HEK293 (cell line): ENCODE data around the gene HSDL1.

ENCODE experiments used
- CTCF ChIA-PET: fragments of 350-600 bp; formaldehyde crosslinking; extraction: SDS; loops from one replicate; lab custom pipeline; 2021; ENCODE audit warnings: antibody characterized with exemption; lab: Yijun Ruan, JAX
- POLR2A ChIA-PET: fragments of 300-600 bp; formaldehyde crosslinking; extraction: SDS; loops from one replicate; lab custom pipeline; 2020; ENCODE audit warnings: antibody characterized with exemption, inconsistent platforms; lab: Yijun Ruan, JAX
- H3K27ac ChIP-seq: fragments of 200-500 bp; sonication (Bioruptor generic); 2 replicates; pipeline ENCODE4 v1.5.1; 2014; ENCODE audit warnings: low read depth, low read length, control low read depth, inconsistent platforms; ENCODE audit errors: extremely low read depth
- H3K36me3 ChIP-seq, 2 experiments: fragments of 200-500 bp in 1 of 2; sonication (Bioruptor generic) in 1 of 2; 1 replicate in 1 of 2; 2 replicates in 1 of 2; pipeline ENCODE4 v1.5.1; 2014 to 2017; ENCODE audit warnings: inconsistent platforms in 2 of 2, low read length in 2 of 2; ENCODE audit not compliant: control insufficient read depth in 2 of 2, insufficient read depth in 1 of 2
- H3K4me1 ChIP-seq: fragments of 200-500 bp; sonication (Bioruptor generic); 2 replicates; pipeline ENCODE4 v1.5.1; 2014; ENCODE audit warnings: mild to moderate bottlenecking, low read length, inconsistent platforms; ENCODE audit not compliant: control insufficient read depth, insufficient read depth
- H3K4me3 ChIP-seq: 2 replicates; pipeline ENCODE4 v1.5.1; 2011; ENCODE audit warnings: low read depth, mild to moderate bottlenecking, control low read depth, low read length, moderate library complexity
- H3K9me3 ChIP-seq: fragments of 200-500 bp; sonication (Bioruptor generic); 2 replicates; pipeline ENCODE4 v1.5.1; 2014; ENCODE audit warnings: low read depth, low read length, inconsistent platforms; ENCODE audit not compliant: control insufficient read depth, insufficient read depth
- KLF9 ChIP-seq: fragments of 450-650 bp; formaldehyde crosslinking; IDR thresholded peaks from 2 replicates; pipeline ENCODE4 v1.5.1; 2016; ENCODE audit warnings: missing biosample characterization, missing genetic modification characterization, low read depth
- OVOL3 ChIP-seq: fragments of 450-650 bp; formaldehyde crosslinking; IDR thresholded peaks from 2 replicates; pipeline ENCODE4 v1.5.1; 2016; ENCODE audit warnings: missing biosample characterization, missing genetic modification characterization
- SP2 ChIP-seq: fragments of 450-650 bp; formaldehyde crosslinking; IDR thresholded peaks from 2 replicates; pipeline ENCODE4 v1.5.1; 2016; ENCODE audit warnings: missing biosample characterization, missing genetic modification characterization
- SP3 ChIP-seq: fragments of 450-650 bp; formaldehyde crosslinking; IDR thresholded peaks from 2 replicates; pipeline ENCODE4 v1.5.1; 2016; ENCODE audit warnings: missing biosample characterization, missing genetic modification characterization
- WT1 ChIP-seq: fragments of 450-650 bp; formaldehyde crosslinking; IDR thresholded peaks from 2 replicates; pipeline ENCODE4 v1.5.1; 2016; ENCODE audit warnings: missing biosample characterization, missing genetic modification characterization
- ZBTB1 ChIP-seq: fragments of 450-650 bp; formaldehyde crosslinking; IDR thresholded peaks from 2 replicates; pipeline ENCODE4 v1.5.1; 2016; ENCODE audit warnings: missing biosample characterization, missing genetic modification characterization
- ZFP41 ChIP-seq: fragments of 450-650 bp; formaldehyde crosslinking; IDR thresholded peaks from 2 replicates; pipeline ENCODE4 v1.5.1; 2016; ENCODE audit warnings: missing biosample characterization, missing genetic modification characterization, borderline replicate concordance
- ZIC2 ChIP-seq: fragments of 450-650 bp; formaldehyde crosslinking; IDR thresholded peaks from 2 replicates; pipeline ENCODE4 v1.5.1; 2016; ENCODE audit warnings: missing biosample characterization, missing genetic modification characterization
- ZNF133 ChIP-seq: fragments of 450-650 bp; formaldehyde crosslinking; IDR thresholded peaks from 2 replicates; pipeline ENCODE4 v1.5.1; 2016; ENCODE audit warnings: missing biosample characterization, missing genetic modification characterization
- ZNF140 ChIP-seq: fragments of 450-650 bp; formaldehyde crosslinking; IDR thresholded peaks from 2 replicates; pipeline ENCODE4 v1.5.1; 2016; ENCODE audit warnings: missing biosample characterization, missing genetic modification characterization
- ZNF175 ChIP-seq: fragments of 450-650 bp; formaldehyde crosslinking; IDR thresholded peaks from 2 replicates; pipeline ENCODE4 v1.5.1; 2016; ENCODE audit warnings: missing biosample characterization, missing genetic modification characterization
- ZNF571 ChIP-seq: fragments of 450-650 bp; formaldehyde crosslinking; IDR thresholded peaks from 2 replicates; pipeline ENCODE4 v1.5.0; 2017; ENCODE audit warnings: missing biosample characterization, missing genetic modification characterization
- ZNF621 ChIP-seq: fragments of 450-650 bp; formaldehyde crosslinking; IDR thresholded peaks from 2 replicates; pipeline ENCODE4 v1.5.1; 2017; ENCODE audit warnings: missing biosample characterization, missing genetic modification characterization
- ZNF624 ChIP-seq: fragments of 450-650 bp; formaldehyde crosslinking; IDR thresholded peaks from 2 replicates; pipeline ENCODE4 v1.5.1; 2017; ENCODE audit warnings: missing biosample characterization, missing genetic modification characterization
- TF ChIP-seq, protein P1 (sequence below): fragments of 450-650 bp; formaldehyde crosslinking; IDR thresholded peaks from 2 replicates; pipeline ENCODE4 v1.5.1; 2016; ENCODE audit warnings: missing biosample characterization, missing genetic modification characterization, borderline replicate concordance
- TF ChIP-seq, protein P2 (sequence below): fragments of 450-650 bp; formaldehyde crosslinking; IDR thresholded peaks from 2 replicates; pipeline ENCODE4 v1.5.1; 2017; ENCODE audit warnings: missing biosample characterization, missing genetic modification characterization
- TF ChIP-seq, protein P3 (sequence below): fragments of 450-650 bp; IDR thresholded peaks from 2 replicates; pipeline ENCODE4 v1.5.1; 2018; ENCODE audit warnings: missing biosample characterization, mild to moderate bottlenecking, missing genetic modification characterization
- TF ChIP-seq, protein P4 (sequence below): fragments of 450-650 bp; formaldehyde crosslinking; IDR thresholded peaks from 2 replicates; pipeline ENCODE4 v1.5.1; 2016; ENCODE audit warnings: missing biosample characterization, missing genetic modification characterization, low read depth
- TF ChIP-seq, protein P5 (sequence below): fragments of 450-650 bp; formaldehyde crosslinking; IDR thresholded peaks from 2 replicates; pipeline ENCODE4 v1.5.1; 2017; ENCODE audit warnings: missing biosample characterization, missing genetic modification characterization
- TF ChIP-seq, protein P6 (sequence below): fragments of 450-650 bp; formaldehyde crosslinking; IDR thresholded peaks from 2 replicates; pipeline ENCODE4 v1.5.1; 2016; ENCODE audit warnings: missing biosample characterization, missing genetic modification characterization

The HSDL1 gene

DNA sequence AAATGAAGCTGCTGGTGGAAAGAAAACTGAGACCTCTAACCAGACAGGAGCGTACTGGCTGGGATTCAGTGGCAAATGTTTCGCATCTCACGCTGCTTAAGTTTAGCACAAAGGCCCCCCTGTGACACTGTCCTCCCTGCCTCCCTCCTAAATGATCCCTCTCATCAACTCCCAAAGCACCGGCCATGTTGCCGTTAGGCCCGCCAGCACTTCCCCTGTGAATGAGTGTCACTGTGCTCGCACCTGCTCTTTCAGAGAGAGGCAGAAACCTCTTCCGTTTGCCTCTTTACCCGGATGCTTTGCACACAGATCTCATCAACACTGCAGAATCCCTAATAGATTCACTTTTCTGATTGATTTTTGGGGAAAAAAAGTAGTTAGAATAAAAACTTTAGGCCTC lies 54.8 kb downstream of the HSDL1 start (continued):
- TF ChIP-seq, protein P1, sequence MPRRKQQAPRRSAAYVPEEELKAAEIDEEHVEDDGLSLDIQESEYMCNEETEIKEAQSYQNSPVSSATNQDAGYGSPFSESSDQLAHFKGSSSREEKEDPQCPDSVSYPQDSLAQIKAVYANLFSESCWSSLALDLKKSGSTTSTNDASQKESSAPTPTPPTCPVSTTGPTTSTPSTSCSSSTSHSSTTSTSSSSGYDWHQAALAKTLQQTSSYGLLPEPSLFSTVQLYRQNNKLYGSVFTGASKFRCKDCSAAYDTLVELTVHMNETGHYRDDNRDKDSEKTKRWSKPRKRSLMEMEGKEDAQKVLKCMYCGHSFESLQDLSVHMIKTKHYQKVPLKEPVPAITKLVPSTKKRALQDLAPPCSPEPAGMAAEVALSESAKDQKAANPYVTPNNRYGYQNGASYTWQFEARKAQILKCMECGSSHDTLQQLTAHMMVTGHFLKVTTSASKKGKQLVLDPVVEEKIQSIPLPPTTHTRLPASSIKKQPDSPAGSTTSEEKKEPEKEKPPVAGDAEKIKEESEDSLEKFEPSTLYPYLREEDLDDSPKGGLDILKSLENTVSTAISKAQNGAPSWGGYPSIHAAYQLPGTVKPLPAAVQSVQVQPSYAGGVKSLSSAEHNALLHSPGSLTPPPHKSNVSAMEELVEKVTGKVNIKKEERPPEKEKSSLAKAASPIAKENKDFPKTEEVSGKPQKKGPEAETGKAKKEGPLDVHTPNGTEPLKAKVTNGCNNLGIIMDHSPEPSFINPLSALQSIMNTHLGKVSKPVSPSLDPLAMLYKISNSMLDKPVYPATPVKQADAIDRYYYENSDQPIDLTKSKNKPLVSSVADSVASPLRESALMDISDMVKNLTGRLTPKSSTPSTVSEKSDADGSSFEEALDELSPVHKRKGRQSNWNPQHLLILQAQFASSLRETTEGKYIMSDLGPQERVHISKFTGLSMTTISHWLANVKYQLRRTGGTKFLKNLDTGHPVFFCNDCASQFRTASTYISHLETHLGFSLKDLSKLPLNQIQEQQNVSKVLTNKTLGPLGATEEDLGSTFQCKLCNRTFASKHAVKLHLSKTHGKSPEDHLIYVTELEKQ (tag by site-specific recombination) = no peak
- TF ChIP-seq ZNF621 (tag by site-specific recombination) (no peak), ZNF624 (tag by site-specific recombination) (no peak), ZNF571 (tag by site-specific recombination) (no peak), SP3 (tag by site-specific recombination) (no peak)
- TF ChIP-seq, protein P2, sequence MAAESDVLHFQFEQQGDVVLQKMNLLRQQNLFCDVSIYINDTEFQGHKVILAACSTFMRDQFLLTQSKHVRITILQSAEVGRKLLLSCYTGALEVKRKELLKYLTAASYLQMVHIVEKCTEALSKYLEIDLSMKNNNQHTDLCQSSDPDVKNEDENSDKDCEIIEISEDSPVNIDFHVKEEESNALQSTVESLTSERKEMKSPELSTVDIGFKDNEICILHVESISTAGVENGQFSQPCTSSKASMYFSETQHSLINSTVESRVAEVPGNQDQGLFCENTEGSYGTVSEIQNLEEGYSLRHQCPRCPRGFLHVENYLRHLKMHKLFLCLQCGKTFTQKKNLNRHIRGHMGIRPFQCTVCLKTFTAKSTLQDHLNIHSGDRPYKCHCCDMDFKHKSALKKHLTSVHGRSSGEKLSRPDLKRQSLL (tag by site-specific recombination) = no peak
- TF ChIP-seq, protein P3, sequence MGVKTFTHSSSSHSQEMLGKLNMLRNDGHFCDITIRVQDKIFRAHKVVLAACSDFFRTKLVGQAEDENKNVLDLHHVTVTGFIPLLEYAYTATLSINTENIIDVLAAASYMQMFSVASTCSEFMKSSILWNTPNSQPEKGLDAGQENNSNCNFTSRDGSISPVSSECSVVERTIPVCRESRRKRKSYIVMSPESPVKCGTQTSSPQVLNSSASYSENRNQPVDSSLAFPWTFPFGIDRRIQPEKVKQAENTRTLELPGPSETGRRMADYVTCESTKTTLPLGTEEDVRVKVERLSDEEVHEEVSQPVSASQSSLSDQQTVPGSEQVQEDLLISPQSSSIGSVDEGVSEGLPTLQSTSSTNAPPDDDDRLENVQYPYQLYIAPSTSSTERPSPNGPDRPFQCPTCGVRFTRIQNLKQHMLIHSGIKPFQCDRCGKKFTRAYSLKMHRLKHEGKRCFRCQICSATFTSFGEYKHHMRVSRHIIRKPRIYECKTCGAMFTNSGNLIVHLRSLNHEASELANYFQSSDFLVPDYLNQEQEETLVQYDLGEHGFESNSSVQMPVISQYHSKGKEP (tag by site-specific recombination) = no peak

DNA sequence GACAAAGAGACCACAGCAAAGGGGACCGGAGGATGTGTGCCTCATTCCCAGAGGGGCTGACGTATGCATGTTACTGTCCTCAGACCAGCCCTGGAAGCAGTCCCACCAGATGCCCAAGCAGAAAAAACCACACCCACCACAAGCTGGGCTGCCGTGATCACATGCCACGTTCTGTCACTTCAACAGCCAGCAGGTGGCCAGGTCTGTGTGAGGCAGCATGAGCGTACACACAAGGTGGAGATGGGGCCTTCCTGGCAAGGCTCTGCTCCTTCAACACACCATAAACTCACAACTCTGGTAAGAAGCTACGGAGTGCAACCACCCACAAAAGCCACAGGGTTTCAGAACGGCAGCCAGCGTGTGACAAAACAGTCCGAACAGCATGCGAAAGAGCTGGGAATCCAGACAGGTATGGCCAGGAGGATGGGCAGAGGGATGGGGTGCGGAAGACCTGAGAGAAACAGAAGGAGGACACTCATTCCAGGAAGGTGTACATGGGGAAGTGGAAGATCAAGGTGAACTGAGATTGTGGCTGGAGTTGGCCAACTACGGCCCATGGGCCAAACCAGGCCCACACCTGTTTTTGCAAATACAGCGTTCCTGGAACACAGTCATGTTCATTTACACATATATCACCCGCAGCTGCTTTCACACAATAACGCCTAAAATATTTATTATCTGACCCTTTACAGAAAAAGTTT lies 56.1 kb downstream of the HSDL1 start:
- no peak overlapping the region for H3K27ac ChIP-seq
- POLR2A ChIA-PET = no interaction called here
- H3K4me3 ChIP-seq = no peak overlapping the region
- H3K36me3 ChIP-seq = peaks cover 12 to 94% of the 10 kb centered on the region in 2 experiments; a peak in 2 of 3 replicates
- H3K9me3 ChIP-seq = no peaks in the 10 kb centered on the region
- TF ChIP-seq WT1 (tag by site-specific recombination) = no peak
- peak; percentile 19; the same call in 1 of the 2 replicates for TF ChIP-seq KLF9
- TF ChIP-seq, protein P4, sequence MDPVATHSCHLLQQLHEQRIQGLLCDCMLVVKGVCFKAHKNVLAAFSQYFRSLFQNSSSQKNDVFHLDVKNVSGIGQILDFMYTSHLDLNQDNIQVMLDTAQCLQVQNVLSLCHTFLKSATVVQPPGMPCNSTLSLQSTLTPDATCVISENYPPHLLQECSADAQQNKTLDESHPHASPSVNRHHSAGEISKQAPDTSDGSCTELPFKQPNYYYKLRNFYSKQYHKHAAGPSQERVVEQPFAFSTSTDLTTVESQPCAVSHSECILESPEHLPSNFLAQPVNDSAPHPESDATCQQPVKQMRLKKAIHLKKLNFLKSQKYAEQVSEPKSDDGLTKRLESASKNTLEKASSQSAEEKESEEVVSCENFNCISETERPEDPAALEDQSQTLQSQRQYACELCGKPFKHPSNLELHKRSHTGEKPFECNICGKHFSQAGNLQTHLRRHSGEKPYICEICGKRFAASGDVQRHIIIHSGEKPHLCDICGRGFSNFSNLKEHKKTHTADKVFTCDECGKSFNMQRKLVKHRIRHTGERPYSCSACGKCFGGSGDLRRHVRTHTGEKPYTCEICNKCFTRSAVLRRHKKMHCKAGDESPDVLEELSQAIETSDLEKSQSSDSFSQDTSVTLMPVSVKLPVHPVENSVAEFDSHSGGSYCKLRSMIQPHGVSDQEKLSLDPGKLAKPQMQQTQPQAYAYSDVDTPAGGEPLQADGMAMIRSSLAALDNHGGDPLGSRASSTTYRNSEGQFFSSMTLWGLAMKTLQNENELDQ = no peak
- TF ChIP-seq ZIC2 (tag by site-specific recombination) = 0 out of 2 replicates have a peak, but pooled peaks have one; percentile 39
- TF ChIP-seq, all 188 proteins: peak for 2
- CTCF ChIA-PET = interaction anchor here (0.7 to 6.7 kb wide), 4 partner anchors 24 to 98 kb away, joined by 3 to 65 read pairs (median 6); partner anchors contain the start of gene TAF1C
- no peaks in the 10 kb centered on the region for H3K4me1 ChIP-seq

DNA sequence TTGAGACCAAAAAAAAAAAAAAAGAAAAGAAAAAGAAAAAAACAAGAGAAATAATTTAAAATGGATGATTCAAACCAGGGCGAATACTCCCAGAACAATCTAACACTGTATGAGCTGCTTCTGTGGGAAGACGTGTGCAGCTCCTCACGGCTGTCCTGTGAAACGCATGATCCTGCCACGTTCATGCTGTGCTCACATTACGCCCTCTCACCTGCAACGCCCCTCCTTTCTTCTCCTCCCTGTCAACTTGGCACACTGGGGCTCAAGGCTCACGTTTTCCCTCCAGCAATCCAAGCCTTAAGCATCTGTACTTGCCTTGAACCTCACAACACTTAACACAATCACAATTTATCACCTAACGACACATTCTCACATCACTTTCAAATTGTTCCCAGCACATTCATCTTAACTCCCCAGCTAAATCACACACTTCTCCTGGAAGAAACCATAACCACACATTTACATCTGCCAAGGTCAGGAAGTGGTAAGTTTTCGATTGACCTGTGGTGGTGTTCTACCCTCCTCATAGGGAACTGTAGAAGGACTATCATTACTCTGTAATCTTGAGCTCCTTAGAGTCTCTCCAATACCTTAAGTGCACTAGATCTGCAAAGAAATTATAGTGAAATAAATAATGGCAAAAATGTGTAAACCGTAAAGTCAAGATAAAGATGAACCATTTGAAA lies 57.4 kb downstream of the HSDL1 start:
- ChIA-PET POLR2A (no interaction called here), CTCF (interaction anchor here (0.6 to 6.7 kb wide), 10 partner anchors 17 to 139 kb away, joined by 3 to 65 read pairs (median 4); partner anchors contain the start of genes MBTPS1 and TAF1C)
- Histone ChIP-seq H3K4me1 (no peaks in the 10 kb centered on the region), H3K4me3 (no peak overlapping the region), H3K36me3 (peaks cover 14 to 94% of the 10 kb centered on the region in 2 experiments; a peak in 2 of 3 replicates), H3K27ac (no peak overlapping the region), H3K9me3 (no peaks in the 10 kb centered on the region)
- TF ChIP-seq ZNF140 (no peak), ZNF133 (tag by site-specific recombination) (no peak), ZNF175 (tag by site-specific recombination) (no peak), SP2 (tag by site-specific recombination) (no peak), ZBTB1 (tag by site-specific recombination) (no peak), OVOL3 (tag by site-specific recombination) (no peak), ZFP41 (tag by site-specific recombination) (no peak)
- TF ChIP-seq, protein P5, sequence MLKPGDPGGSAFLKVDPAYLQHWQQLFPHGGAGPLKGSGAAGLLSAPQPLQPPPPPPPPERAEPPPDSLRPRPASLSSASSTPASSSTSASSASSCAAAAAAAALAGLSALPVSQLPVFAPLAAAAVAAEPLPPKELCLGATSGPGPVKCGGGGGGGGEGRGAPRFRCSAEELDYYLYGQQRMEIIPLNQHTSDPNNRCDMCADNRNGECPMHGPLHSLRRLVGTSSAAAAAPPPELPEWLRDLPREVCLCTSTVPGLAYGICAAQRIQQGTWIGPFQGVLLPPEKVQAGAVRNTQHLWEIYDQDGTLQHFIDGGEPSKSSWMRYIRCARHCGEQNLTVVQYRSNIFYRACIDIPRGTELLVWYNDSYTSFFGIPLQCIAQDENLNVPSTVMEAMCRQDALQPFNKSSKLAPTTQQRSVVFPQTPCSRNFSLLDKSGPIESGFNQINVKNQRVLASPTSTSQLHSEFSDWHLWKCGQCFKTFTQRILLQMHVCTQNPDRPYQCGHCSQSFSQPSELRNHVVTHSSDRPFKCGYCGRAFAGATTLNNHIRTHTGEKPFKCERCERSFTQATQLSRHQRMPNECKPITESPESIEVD (tag by site-specific recombination) = no peak
- TF ChIP-seq, protein P6, sequence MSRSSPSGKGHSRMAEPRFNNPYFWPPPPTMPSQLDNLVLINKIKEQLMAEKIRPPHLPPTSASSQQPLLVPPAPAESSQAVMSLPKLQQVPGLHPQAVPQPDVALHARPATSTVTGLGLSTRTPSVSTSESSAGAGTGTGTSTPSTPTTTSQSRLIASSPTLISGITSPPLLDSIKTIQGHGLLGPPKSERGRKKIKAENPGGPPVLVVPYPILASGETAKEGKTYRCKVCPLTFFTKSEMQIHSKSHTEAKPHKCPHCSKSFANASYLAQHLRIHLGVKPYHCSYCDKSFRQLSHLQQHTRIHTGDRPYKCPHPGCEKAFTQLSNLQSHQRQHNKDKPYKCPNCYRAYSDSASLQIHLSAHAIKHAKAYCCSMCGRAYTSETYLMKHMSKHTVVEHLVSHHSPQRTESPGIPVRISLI (tag by site-specific recombination) = no peak
